Measurements from ENCODE around the gene SLC35G6.
"Not testable (repeated sequence)": the region's sequence is repeated elsewhere in the genome, so short reads cannot be mapped to it uniquely, and the experiment has no call there.

The SLC35G6 gene

GRCh38 chr17:7479213-7480088 lies 1.8 kb upstream of the SLC35G6 start, which contains the start of gene ZBTB4:
ZBTB4 (minus strand) TSS chr17:7479631; CDS start chr17:7466801, 12,830 bp downstream.
- peak; percentile 81 for DNase-seq

GRCh38 chr17:7480089-7480384 lies 1.2 kb upstream of the SLC35G6 start:
- no peak for DNase-seq

GRCh38 chr17:7481842-7482741 lies 846 bp downstream of the SLC35G6 start:
- not testable (repeated sequence) for DNase-seq

GRCh38 chr17:7482742-7483088 lies 1.5 kb downstream of the SLC35G6 start:
- not testable (repeated sequence) for DNase-seq

- DNase-seq: peak; percentile 94
Measured at GRCh38 chr17:7483255-7484066, 2.2 kb downstream of the SLC35G6 start.

GRCh38 chr17:7484067-7484918 lies 3.0 kb downstream of the SLC35G6 start, which contains the start of gene POLR2A:
POLR2A (plus strand) TSS chr17:7484366.
- peak; percentile 99 for DNase-seq

- DNase-seq: no peak
Measured at GRCh38 chr17:7484919-7485377, 3.7 kb downstream of the SLC35G6 start.

GRCh38 chr17:7486181-7486580 lies 4.9 kb downstream of the SLC35G6 start:
- DNase-seq: no peak

GRCh38 chr17:7490144-7490543 lies 8.9 kb downstream of the SLC35G6 start:
- no peak for DNase-seq

- DNase-seq: no peak
Measured at GRCh38 chr17:7491583-7491982, 10.3 kb downstream of the SLC35G6 start.

- DNase-seq: no peak
Measured at GRCh38 chr17:7493941-7494340, 12.7 kb downstream of the SLC35G6 start.

GRCh38 chr17:7495906-7496434 lies 14.7 kb downstream of the SLC35G6 start:
- no peak for DNase-seq

- DNase-seq: no peak
Measured at GRCh38 chr17:7496470-7497183, 15.4 kb downstream of the SLC35G6 start.

- DNase-seq: no peak
Measured at GRCh38 chr17:7497228-7497627, 16.0 kb downstream of the SLC35G6 start.

- no peak for DNase-seq
Measured at GRCh38 chr17:7497636-7498035, 16.4 kb downstream of the SLC35G6 start.

- DNase-seq: no peak
Measured at GRCh38 chr17:7499161-7499560, 17.9 kb downstream of the SLC35G6 start.

GRCh38 chr17:7501729-7502128 lies 20.5 kb downstream of the SLC35G6 start:
- DNase-seq: no peak

GRCh38 chr17:7502171-7502847 lies 21.1 kb downstream of the SLC35G6 start:
- DNase-seq: no peak

GRCh38 chr17:7502987-7503386 lies 21.7 kb downstream of the SLC35G6 start:
- DNase-seq: no peak

- DNase-seq: no peak
Measured at GRCh38 chr17:7503521-7503920, 22.3 kb downstream of the SLC35G6 start.
